ENCODE data around the gene ZNF423.

The ZNF423 gene

DNA sequence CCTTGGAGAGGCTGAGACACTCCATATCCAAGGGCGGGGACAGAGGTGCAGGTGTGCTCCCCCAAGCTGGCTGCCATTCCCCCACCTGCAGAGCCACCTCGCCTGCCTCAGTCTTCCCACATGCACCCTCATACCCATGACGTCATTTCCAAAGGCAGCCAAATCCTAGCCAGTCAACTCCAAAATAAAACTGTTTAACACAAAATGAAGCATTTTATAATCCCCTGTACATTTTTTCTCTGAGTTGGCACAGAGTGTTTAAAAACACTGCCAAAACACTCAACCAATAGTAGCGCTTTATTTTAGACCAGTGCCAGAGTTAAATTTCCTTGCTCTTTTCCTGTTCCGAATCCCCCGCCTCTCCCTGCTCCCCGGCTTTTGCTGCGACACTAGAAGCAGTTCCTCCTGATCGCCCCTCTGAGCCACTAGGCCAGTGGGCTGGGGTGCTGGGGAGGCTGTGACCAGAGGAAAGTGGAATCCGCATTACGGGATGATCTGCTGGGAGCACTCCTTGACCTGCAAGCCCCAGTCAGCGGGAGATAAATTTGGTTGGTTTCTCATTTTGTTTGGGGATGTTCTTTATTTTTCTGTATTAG is 139.5 kb downstream of the ZNF423 start:
- no peak for DNase-seq

DNA sequence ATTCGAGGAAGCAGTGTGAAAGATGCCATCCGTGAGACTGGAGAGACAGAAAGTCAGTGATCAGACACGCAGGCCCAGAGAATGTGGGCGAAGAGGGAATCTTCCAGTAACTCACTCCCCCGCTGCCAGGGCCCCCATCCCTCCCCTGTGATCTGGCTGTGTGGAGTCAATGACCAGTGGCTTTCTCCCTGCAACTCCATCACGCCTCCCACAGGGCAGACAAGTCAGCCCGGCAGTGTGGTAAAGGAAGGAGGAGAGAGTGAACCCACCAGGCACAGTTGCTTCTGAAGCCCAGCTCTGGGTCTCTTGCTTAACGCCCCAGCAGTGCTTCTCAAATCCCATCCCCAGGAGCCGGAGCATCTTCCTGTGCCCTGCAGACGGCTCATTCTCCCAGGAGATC is 142.1 kb downstream of the ZNF423 start:
- DNase-seq: no peak

DNA sequence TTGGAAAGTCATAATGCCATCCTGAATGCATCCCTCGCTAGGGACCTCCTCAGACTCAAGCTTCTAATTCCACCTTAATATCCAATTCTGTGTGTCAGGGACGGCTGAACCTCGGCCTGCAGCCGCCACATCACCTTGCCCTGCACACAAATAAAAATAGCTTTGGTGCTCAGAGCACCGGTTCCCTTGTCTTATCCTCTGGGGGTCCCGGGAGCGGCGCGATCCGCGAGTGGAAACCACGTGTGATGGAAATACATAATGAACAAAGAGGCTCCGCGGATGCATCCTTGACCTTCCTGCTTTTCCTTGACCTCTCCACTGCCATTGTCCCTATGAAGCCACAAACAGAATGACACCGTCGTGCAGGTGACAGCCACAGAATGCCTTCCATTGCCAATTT is 143.4 kb downstream of the ZNF423 start:
- DNase-seq: no peak

DNA sequence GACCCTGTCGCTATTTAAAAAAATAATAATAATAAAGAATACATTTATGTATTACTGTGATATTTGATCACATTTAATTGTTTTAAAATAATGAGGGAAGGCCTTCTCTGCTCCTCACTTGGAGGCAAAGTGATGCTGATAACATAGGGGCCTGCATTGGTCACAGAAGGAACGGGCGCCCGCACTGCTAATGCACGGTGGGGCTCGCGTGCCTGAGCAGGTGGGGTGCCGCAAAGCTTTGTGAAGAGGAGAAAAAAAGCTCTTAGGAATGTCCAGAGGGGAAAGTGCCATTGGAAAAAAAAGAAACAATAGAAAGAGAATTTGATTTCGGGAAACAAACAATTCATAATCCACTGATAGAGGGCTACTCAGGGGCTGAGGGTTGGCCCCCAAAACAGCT is 143.8 kb downstream of the ZNF423 start:
- no peak for DNase-seq

DNA sequence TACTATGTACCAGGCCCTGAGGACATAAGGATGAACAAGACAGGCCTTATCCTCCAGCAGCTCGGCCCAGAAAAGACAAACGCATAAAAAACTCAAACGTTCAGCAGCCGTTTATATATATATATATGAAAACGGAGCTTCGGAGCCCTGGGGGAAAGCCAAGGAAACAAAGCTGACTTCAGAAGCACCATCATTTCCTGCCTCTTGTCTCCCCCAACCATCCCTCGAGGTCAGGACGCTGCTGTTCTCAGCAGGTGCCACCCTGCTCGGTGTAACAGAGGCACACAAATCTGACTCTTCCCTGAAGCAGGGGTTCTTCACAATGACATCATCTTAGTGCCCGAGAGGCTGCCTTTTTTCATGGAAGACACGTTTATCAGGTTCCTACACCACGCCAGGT is 146.9 kb downstream of the ZNF423 start:
- no peak for DNase-seq

DNA sequence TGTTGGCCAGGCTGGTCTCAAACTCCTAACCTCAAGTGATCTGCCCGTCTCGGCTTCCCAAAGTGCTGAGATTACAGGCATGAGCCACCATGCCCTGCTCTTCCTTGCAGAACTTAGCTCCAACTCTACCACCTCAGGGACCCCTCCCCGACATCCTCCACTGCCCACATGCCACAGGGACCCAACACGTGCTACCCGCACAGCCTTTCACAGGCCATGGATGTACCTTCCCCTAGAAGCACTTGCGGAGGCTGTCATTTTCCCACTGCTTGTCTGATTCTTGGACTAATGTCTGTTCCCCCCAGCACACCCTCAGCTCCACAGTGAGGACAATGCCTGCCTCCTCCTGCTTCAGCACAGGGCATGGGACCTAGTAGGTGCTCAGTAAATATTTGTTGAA is 147.4 kb downstream of the ZNF423 start:
- no peak for DNase-seq

DNA sequence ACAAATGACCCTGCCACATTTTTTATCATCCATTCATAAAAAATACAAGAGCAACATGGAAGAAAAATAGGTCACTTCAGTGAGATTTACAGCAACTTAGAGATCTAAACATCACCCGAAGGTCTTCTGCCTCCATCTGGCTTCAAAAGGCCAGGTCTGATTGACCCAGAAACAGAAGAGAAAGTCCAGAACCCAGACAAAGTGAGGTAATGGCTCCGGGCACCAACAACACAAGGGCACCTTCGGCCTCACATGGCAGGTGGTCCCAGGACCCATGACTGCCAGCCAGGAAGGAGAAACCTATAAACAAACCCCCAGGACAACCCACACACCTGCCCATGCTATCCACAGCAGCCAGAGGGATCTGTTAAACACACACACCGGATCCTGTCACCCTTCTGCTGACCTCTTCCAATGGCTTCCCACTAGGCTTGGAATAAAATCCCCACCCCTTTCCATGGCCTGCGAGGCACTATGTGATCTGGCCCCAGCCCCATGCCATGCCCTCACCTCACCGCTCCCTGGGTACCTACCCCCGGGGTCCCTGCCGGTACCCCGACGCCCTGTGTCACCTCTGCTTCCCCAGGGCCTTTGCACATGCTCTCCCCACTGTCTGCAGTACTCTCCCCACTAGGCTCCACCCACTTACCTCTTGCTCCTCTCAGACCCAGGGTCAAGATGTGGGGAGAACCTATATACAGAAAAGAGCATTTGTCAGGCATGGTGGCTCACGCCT is 149.1 kb downstream of the ZNF423 start:
- no peak for DNase-seq

DNA sequence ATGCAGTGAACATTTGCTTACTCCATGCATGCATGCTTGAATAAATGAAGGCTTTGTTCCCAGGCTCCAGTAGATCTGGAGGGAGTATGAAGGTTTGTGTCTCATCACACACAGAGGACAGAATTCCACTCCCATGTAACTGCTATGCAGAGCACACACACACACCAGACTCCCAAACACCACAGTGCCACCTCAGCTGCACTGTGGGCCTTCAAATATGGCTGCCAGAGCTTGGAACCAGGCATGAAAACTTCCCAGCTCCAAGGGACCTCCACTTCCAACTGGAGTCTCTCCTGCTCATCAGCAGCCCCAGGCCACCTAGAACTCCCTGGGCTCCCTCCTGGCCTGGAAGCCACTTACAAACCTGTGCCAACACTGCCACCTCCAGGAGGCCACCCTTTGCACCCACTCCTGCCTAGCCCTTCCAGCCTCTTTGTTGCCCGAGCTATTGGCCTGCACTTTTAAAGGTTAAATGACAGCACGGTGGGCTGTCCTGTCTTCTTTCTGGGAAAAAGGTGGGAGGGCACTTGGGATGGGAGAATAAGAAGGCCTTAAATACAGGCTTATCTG is 151.2 kb downstream of the ZNF423 start:
- no peak for DNase-seq

DNA sequence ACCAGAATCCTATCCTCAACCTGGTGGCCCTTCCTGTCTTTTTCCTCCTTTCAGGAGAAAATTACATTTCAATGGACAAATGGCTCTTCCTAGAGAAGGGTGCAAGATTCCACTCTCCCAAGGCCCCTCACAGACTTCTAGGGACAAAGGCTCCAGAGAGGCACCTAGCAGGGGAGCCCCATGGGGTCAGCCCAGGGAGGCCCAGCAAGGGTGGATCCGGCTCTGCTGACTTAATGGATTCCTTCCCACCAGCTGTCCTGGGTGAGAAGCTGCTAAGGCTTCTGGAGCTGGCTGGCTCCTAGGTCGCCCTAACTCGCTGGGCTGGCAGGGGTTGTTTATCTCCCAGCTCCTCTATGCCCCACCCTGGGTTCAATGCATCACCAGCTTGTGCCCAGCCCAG is 152.4 kb downstream of the ZNF423 start:
- no peak for DNase-seq

DNA sequence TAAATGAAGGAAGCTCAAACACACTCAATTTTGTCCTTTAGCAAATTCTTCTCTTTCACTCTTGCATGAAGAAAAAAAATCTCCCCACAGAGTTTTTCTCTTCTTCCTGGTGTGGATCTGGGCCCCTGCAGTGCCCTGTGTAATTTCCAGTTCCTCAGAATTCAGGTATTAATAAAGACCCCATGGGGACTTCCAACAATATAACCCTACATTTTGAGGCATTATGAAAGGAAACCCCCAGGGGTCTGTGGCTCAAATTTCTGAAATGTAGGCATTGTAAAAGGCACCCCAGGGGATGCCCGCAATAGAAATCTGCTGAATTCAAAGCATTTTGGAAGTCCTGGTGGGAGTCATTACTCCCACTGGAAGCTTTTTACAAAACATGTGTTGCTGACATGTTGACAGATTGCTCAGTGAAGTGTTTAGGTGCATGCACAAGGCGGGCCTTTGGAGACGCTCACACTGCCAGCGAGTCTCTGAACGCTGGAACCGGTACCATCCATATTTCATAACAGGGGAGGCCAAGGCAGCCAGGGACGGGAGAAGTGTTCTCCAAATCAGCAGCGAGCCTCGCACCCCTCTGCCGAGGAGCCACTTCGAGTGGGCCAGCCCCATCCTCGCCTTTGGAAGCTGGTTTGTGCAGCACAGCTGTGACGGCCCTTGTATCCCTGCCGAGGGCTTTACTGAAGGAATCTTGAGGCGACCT is 154.0 kb downstream of the ZNF423 start:
- DNase-seq: no peak

DNA sequence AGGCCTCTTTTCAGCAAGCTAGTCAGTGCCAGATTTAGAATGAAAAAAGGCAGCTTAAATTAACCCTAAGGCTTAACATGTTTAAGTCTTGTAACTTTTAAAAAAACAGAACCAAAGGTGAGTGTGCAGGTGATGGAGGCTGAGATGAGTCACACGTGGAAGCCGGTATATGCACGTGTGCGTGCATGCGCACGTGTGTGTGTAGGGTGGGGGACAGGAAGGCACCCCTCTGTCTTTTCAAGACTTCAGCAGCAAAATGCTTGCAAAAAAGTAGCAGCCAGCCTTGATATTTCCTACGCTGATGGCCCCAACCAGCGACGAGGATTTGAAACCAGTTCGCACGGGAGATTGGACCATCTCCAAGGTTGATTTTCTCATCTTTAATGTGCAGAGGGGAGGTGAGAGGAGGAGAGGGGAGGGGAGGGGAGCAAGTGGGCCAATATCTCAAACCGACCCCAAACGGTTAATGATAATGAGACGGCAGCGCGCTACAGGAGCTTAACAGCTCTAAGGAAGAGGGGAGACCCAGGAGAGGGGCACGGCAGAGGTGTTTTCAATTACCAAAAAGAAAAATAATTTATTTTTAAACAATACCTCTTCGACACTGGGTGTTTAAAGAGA is 154.7 kb downstream of the ZNF423 start:
- DNase-seq: no peak

DNA sequence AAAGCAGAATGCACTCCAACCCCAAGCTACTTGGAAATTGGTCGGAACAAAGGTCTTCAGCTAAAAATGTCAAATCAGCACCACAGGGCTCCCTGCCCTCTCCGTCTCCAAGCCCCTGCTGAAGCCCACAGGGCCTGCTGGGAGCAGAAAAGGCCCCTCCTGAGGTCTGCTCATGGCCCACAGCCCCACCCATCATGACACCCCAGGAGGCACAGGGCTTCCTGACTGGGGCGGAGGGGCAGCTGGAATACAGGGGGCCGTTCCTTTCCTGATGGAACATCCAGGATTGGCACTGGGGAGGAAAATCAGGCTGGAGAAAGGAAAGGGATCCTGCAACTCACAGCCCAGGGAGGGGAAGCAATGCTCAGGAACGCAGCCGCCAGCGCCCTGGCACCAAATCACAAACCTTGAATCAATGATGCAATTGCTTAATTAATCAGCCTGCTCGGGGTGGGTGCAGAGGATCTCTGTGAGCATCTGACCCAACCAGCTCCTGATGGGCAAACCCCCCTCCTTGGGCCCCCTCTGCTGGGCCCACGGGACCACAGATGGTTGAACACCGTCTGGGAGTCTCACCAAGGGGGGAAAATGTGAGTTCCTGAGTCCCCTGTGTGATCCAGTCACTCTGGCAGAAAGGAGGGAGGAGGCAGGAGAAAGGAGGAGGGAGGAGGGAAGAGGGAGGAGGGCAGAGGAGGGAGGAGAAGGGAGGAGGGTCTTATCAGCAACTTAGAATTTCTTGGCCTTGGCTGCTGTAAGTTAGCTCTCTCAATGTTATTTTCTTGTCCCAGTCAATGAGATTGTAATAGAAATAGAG is 155.5 kb downstream of the ZNF423 start:
- DNase-seq: no peak

DNA sequence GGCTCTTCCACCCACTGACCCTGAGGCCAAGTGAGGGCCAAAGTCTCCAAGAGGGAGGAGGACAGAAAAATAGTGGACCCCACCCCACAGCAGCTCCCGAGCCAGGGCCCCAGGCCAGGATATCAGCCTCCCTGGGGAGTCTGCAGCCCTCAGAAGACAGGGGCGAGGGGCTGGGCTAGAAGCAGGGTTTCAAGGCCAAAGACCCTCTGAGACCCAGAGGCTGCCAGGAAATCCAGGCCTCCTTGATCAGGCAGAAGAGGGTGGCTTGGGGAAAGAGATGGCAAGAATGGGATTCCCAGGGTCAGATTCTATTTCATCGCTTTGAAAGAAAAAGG is 156.1 kb downstream of the ZNF423 start:
- DNase-seq: no peak

DNA sequence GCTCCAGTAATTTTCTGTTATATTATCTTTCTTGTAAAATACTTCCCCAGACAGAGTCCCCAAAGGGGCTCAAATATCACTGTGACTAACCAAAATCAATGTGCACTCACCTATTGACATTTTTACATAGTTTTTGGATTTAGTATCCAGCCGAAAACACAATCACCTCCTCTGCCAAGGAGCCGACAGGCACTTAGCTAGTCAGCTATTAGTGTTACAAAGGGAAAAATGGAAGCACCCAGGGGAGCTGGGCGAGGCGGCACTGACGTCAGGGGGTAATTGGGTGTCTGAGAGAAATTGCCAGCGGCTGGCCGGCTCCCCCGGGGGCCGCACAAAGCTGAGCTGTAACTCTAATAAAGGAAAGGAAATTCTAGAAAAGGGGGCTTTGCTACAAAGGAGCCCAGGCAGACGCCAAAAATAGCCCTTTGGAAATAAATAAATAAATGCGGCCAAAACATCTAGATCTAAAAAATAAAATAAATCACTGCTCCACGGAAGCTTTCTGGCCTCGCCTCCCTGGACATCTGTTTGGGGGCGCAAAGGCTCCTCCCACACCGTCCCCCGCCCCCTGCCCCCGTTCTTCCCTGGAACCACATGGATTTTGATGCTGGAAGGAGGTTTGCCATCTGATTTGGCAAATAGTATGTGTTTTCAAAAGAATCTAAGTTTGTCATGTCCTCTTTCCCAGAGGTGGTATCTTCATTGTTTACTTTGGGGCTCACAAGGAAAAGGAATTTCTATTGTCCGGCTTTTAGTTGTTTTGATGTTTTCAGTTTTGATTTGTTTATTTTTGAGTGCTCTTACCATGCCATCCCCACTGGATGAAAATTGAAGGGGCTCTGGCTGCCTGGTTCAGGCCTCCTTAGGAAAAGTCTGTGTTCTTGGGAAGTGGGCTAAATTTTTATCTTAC is 156.7 kb downstream of the ZNF423 start:
- DNase-seq: no peak

DNA sequence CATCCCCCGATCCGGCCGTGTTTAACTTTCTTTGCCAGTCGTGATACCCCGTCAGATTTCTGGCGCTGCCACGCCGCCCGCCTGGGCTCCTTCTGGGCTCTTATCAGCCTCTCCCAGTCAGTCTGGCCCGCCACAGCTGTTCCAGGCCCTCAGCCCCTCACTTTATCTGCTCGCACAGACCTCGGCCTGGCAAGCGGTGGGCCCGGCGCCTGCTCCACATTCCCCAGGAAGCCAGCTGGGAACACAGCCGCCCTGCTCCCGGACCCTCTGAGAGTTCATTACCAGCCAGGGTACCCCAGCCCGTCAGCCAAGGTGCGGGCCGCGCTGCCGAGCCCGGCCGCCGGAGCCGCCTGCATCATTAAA is 157.5 kb downstream of the ZNF423 start:
- no peak for DNase-seq

DNA sequence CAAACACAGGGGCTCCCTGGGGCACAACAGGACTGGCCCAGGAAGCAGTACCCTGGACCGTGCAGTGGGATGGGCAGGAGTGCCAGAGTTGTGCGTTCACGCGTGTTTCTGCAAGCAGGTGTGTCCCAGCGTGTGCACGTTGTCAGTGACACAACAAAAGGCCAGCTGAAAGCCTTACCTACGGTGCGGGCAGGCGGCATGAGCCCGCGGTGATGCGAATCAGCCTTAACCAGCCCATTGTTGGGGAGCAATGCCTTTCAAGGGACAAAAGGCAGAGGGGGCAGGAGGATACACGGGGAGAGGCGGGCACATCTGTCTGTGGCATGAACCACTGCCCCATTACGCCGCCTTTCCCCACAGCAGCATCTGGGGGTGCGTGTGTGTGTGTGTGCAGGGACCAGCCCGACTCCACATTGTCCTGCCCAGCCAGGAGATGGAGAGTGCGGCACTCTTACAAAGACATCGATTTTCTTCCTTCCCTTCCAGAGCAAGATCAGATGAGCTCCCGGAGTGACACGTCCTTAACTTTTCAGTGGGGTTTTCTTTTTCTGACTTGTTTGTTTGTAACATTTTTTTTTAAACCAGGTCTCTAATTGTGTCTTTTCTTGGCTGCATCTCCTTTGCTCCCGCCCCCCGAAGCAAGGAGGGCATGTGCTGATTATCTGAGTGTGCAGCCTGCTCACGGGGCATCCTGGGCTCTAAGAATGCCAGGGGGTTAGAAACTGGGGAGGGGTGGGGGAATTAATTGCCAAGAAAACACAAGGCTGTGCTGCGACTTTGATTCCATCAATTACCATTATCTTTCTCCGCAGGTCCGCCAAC is 158.1 kb downstream of the ZNF423 start:
- DNase-seq: no peak

DNA sequence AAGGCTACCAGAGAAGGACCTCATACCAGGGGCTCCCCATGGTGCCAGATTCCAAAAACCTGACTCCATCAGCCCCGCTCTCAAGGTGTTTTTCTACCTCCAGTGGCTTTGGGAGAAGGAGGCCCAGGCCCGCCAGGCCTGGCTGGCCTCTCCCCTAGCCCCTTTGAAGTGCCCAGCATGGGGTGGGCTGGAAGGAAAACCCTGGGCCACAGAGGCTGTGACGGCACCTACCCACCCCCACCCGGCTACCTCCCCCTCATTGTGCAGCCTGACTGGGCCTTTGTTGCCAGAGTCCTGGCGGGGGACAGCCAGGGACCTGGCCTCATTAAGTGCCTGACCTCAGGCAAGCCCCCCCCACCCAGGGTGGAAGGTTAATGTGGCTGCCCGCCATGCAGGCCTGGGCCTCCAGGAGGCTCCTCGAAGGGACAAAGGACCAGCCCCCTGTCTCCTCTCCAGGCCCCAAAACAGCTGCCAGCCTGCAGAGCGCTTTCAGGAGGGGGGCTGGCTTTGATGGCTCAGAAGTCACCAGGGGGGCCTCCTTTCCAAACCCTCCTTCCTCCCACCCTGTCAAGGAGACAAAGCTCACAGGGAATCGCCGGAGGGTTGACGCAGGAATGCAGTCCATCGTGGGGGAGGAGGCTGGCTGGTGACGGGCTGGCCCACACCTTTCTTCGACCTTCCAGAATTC is 159.4 kb downstream of the ZNF423 start:
- no peak for DNase-seq

DNA sequence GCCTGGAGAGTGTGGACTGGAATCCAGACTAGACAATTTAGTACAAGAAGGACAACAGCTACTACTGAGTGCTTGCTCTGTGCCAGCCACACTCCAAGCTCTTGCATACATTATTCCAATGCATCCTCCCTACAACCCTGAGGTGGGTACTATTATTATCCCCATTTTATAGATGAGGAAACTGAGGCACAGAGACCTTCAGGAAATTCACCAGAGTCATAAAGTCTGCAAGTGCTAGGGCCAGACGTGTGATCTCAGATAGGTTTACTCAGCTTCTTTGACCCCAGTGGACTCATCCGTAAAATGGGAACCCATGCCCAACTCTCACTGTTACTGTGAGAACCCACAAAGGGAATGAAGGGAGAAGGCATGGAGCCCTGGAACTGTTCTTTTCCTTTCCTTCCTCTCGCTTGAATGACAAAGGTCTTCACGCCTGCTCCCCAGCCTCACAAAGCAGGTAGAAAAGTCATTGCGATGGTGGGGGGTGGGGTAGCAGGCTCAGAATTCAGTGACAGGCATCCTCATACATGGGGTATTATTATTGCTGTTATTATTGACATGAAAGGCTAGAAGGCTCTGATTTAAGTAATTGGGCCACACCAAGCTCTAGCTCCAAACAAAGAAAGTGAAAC is 160.0 kb downstream of the ZNF423 start:
- DNase-seq: no peak

DNA sequence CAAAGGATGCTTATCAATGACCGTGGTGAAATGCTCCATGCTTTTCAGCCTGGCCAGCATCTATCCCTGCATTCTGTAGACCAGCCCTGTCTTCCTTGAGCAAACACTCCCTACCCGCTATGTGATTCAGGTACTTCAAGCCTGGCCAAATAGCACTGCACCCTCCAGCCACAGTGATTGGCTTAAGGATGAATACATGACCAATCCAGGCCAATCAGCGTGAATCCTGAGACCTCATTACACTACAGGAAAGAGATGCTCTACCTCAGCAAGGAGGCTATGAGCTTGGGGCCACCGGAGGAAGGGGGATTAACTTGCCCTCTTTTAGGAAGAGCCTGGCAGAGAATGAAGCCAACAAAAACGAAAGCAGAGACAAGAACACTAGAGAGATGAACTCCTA is 162.5 kb downstream of the ZNF423 start:
- DNase-seq: no peak

DNA sequence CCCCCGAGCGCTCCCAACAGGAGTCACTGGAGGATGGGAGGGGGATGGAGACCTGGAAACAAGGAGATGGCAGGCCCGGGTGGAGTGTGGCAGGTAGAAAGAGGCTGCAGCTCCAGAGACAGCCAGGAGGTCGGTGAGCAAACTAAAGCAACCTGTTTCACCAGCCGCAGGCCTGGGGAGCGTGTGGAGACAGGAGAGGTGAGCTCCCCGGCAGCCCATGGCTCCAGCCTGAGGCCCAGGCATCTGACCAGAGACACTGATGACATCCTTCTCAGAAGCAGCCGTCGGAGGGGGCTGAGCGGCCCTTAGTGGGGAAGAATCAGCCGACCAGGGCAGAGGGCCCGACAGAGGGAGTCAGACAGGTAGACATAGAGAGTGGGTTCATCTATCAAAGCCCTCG is 165.1 kb downstream of the ZNF423 start:
- no peak for DNase-seq

All from NCI-H187 treated with DMSO at 0.1 percent for 48 hours (cell line).